IPS-18c (cell line): Measurements from ENCODE around the gene R3HDM2.

Experiments
- H3K4me3 ChIP-seq: 2 replicates; pipeline ENCODE4 v1.7.0; 2013; ENCODE audit warnings: low read depth, mild to moderate bottlenecking, low read length, moderate library complexity; ENCODE audit not compliant: insufficient read depth
- H3K9me3 ChIP-seq: one replicate; pipeline ENCODE4 v1.6.1; 2013; ENCODE audit warnings: mild to moderate bottlenecking, low read length, moderate library complexity; ENCODE audit not compliant: control insufficient read depth, insufficient read depth

Gene R3HDM2

DNA sequence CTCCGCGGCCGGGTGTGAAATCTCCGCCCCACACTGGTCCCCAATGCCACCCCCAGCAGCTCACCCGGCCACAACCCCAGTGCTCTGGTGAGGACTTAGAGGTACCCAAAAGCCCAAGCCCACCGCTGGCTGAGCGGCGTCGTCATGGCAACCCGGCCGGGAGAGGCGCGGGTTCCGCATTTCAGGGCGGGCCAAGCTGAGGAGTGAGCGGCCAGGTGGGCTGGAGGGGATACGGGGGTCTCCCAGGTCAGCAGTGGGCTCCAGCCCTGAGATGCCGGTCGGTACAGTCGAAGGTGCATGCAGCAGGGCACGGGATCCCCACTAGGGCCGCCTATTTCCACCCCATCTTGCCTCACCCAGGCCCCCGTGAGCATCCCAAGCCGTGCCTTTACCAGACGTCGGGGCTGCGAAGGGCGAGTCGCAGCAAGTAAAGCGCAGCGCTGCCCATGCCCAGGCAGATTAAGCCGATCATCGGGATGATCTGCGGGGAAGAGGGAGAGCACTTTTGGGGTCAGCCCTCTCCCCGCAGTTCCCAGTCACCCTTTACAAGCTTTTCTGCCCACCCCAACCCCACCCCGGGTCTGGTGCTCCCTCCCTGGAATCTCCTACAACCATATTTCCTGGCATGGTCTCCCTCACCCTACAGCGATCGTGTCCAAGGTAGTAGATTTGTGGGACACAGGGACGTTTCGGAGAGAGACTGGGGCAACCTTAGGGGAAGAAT is 194.5 kb downstream of the R3HDM2 start:
- no peak overlapping the region; the same call in 1 of the 2 replicates for H3K4me3 ChIP-seq
- no peaks in the 10 kb centered on the region for H3K9me3 ChIP-seq

GRCh38 chr12:57235728-57236131 is 195.1 kb downstream of the R3HDM2 start:
- Histone ChIP-seq H3K9me3 (no peaks in the 10 kb centered on the region), H3K4me3 (no peak overlapping the region)

DNA sequence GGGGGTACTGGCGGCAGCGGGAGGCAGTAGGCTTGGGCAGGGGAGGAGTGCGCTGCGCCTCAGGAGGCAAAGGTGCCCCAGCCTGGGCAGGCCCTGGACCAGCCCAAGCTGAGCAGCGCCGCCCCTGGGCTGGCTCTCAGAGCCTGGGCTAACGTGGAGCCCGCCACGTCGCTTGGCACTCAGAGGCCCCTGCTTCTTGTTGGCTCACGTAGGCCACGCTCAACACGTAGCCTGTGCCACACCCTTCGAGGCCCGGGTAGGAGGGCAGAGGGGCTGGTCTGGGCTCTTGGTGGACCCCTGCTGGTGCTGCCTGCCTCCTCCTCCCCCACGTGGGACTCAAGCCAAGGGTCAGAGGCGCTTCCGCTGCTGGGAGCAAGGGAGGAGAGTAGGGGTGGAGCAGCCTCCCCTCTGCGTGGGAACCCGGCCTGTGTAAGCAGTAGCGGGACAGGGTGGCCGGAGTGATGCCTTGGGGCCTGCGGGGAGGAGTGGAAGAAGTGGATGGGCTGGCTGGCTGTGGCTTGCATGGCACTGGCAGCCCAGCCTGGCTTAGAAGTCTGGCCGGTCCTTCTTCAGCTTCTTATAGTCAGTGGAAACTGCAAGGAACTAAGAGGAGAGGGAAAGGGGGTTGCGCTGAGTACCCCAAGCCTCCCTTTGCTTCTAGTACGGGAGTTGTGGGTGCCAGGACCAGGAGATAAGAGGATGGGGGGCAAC is 195.7 kb downstream of the R3HDM2 start:
- H3K4me3 ChIP-seq = no peak overlapping the region
- H3K9me3 ChIP-seq = no peaks in the 10 kb centered on the region

DNA sequence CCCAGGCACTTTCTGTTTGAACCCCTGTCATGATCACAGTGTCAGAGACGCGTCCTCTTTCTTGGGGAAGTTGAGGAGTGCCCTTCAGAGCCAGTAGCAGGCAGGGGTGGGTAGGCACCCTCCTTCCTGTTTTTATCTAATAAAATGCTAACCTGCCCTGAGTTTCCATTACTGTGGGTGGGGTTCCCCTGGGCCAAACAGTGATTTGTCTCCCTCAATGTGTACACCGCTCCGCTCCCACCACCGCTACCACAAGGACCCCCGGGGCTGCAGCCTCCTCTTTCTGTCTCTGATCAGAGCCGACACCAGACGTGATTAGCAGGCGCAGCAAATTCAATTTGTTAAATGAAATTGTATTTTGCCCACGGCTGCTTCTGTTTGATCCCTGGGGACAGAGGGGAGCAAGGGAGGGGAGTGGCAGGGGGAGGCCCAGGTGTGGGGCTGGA is 196.2 kb downstream of the R3HDM2 start:
- H3K9me3 ChIP-seq = no peaks in the 10 kb centered on the region
- no peak overlapping the region for H3K4me3 ChIP-seq

DNA sequence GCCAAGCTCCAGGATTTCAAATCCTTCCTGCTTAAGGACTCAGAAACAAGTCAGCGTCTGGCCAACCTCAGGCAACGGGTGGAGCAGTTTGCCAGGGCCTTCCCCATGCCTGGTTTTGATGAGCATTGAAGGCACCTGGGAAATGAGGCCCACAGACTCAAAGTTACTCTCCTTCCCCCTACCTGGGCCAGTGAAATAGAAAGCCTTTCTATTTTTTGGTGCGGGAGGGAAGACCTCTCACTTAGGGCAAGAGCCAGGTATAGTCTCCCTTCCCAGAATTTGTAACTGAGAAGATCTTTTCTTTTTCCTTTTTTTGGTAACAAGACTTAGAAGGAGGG is 196.6 kb downstream of the R3HDM2 start:
- Histone ChIP-seq H3K4me3 (no peak overlapping the region), H3K9me3 (no peaks in the 10 kb centered on the region)

DNA sequence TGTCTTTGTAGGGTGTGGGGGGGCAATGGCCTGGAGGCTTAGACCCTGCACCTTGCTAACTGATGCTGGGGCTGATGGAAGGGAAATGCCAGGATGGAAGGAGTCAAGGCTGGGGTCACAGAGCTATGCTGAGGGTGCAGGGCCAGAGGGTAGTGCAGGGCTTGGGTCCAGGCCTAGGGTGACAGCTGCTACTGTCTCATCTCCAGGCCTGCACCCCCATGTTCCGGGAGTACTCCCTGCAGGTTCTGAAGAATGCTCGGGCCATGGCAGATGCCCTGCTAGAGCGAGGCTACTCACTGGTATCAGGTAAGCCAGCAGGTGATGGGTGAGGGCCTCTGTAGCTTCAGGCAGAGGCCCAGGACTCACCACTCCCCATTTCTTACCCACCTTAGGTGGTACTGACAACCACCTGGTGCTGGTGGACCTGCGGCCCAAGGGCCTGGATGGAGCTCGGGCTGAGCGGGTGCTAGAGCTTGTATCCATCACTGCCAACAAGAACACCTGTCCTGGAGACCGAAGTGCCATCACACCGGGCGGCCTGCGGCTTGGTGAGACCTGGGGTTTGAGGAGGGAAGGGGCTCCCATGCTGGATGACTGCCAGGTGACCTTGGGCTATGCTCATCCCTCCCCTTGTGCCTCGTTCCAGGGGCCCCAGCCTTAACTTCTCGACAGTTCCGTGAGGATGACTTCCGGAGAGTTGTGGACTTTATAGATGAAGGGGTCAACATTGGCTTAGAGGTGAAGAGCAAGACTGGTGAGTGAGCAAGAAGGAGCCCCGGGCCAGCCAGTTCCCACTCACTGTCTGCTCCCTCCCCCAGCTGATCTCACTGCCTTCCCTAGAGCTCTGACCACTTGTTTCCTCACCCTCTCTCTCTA is 197.2 kb downstream of the R3HDM2 start:
- no peak overlapping the region for H3K4me3 ChIP-seq
- H3K9me3 ChIP-seq = no peaks in the 10 kb centered on the region

DNA sequence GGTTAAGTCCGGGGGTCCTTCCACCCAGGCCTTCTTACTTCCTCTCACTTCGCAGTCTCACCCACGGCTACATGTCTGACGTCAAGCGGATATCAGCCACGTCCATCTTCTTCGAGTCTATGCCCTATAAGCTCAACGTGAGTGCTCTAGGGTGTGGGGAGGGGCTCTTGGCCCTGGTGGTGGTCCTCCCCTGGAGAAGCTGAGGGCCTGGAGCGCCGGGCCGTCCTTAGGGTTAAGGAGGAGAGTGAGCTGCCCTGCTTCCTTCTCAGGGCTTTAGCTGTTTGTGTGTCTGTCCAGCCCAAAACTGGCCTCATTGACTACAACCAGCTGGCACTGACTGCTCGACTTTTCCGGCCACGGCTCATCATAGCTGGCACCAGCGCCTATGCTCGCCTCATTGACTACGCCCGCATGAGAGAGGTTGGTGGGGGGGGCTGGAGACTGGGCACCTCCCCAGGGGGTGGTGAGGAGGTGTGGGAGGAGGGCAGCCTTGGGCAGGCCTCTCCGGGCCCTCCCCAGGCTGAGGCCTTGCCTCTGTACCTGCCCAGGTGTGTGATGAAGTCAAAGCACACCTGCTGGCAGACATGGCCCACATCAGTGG is 198.6 kb downstream of the R3HDM2 start:
- Histone ChIP-seq H3K9me3 (no peaks in the 10 kb centered on the region), H3K4me3 (no peak overlapping the region)

- no peak overlapping the region for H3K4me3 ChIP-seq
These were observed 199.4 kb downstream of the R3HDM2 start for GRCh38 chr12:57231276-57232021.

DNA sequence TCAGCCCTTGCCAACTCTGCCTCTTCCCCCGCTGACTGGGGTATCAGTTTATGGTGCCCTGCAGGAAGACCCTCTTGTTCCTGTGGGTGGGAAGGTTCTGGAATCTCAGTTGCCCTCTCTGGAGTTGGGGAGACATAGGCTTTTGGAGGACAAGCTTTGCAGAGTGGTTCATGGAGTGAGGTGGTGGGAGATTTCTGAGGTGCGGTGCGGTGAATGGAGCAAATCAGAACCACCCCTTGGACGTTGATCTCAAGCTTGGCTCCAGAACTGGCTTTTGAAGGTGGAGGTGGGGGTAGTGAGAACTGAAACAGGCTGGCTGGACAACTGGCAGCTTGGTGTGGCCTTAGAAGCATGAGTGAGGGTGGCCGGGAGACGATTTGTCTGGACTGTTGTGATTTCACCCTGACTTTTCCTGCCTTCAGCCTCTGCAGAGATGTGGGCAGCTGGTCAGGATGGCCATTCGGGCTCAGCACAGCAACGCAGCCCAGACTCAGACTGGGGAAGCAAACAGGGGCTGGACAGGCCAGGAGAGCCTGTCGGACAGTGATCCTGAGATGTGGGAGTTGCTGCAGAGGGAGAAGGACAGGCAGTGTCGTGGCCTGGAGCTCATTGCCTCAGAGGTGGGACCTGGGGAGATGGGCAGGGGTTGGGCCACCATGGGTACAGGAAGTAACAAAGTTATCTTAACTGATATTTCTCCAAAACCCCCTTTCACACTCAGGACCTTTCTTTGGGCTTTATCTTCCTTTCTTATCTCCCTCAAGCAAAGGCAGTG is 200.3 kb downstream of the R3HDM2 start:
- Histone ChIP-seq H3K4me3 (peak overlapping the region; percentile 86), H3K9me3 (no peaks in the 10 kb centered on the region)

More at GRCh38 chr12:57231276-57232021, 199.4 kb downstream of the R3HDM2 start:
- H3K9me3 ChIP-seq = no peaks in the 10 kb centered on the region

GRCh38 chr12:57229634-57230380 is 201.0 kb downstream of the R3HDM2 start, which contains the start of gene SHMT2:
TSS of gene SHMT2 (plus strand) at chr12:57229711. CDS start at chr12:57229779, 68 bp downstream.
- Histone ChIP-seq H3K9me3 (no peaks in the 10 kb centered on the region), H3K4me3 (peak within 1 kb of the TSS; percentile 86)

- no peak overlapping the region; the same call in 1 of the 2 replicates for H3K4me3 ChIP-seq
These were observed 201.7 kb downstream of the R3HDM2 start for GRCh38 chr12:57229046-57229633.

DNA sequence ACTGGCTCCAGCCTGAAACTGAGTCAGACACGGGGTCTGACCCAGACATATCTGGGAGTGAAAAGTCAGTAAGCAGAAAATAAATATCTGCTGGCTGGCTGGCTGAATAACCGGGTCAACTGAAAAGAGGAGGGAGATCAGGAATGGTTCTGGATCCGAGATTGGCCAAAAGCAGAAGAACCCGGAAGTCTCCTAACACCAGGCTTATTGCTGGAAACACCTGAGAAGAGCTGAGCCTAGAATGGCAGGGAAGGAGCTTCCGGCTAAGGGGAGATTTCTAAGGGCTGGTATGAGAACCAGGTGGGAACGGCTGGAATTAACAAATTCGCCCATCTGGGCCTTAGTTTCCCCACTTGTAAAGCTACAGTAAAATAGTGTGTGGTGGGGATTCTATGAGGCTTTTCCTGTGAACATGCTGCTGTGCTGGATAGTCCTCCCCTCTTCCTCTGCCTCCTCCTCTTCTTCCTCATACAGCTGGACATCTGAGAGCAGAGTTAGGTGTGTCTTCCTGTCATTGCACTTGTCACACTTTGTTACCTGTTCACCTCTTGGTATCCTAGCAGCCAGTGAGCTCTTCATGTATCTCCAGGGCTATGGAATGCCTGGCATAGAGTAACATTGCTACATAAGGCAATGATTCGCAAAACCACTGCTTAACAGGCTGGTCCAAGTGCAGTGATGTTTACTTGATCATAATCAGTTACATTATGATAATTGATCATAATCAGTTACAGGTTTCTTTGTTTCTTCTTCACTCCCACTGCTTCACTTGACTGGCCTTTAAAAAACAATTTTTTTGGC is 203.3 kb downstream of the R3HDM2 start:
- Histone ChIP-seq H3K4me3 (peak overlapping the region; percentile 53), H3K9me3 (peaks cover 4% of the 10 kb centered on the region)

More at GRCh38 chr12:57229046-57229633, 201.7 kb downstream of the R3HDM2 start:
- H3K9me3 ChIP-seq = peaks cover 2% of the 10 kb centered on the region

DNA sequence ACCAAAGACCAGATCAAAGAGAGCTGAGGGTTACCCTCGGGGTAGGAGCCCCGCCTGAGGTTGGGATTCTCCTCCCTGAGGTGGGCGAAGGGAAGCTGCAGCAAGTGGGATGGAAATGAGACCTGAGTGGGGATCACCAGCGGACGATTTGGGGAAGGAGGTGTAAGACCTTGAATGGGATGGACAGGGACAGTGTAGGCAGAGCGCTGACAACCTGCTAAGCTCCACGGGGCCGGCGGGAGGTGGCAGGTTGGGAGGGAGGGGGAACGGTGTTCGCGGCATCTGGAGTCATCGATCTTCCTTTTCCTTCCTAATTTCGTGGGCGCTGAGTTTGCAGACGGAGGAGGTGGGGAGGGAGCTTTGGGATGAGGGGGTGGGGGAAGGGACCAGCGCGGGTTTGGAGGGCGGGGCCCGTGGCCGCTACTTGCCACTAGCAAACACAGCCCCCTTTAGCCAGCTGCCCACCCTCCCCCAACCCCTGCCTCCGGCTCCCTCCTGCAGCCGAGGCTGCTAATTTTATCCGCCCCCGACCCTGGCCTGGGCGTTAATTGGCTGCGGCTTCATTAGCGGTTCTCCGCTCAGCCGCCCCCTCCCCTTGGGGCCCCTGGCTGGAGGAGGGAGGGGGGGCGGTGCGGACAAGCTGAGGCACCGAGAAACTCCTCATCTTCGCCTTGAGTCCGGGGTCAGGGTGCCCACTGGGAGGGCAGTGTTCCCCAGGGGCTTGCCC is 204.1 kb downstream of the R3HDM2 start:
- Histone ChIP-seq H3K4me3 (peak overlapping the region; percentile 53), H3K9me3 (peaks cover 4% of the 10 kb centered on the region)
